Heart left ventricle (tissue), 16 donors: Measurements from ENCODE around the gene IRAK2. TPM values are rescaled to one million over a fixed set of nuclear protein-coding genes. Genes with fewer than 3 reads are reported as not detected.
A peak's percentile ranks its signal among the peaks of the same experiment; 100 is the strongest.

Experiments used
- ATAC-seq, 4 donors: fragments of 200-7000 bp; cut with Tn5 transposase; one replicate each; pipeline ENCODE4 v1.9.1; 2020 to 2022; ENCODE audit warnings: moderate library complexity in 4 of 4, mild to moderate bottlenecking in 3 of 4, moderate number of reproducible peaks in 1 of 4
- DNase-seq, 5 donors: peaks; one replicate each; pipeline ENCODE4 v3.0.0-alpha.2; 2020
- H3K27ac ChIP-seq, 12 donors: fragments of 200-600 bp; sonication (generic) in 4 of 12; one replicate each; pipeline versions ENCODE4 v1.5.0 to v1.8.0; 2016 to 2022; ENCODE audit warnings: mild to moderate bottlenecking in 2 of 12
- H3K27me3 ChIP-seq, 9 donors: fragments of 200-600 bp; sonication (generic) in 2 of 9; one replicate each; pipeline versions ENCODE4 v1.5.1 to v1.8.0; 2016 to 2022; ENCODE audit warnings: mild to moderate bottlenecking in 3 of 9
- H3K36me3 ChIP-seq, 9 donors: fragments of 200-600 bp; sonication (generic) in 2 of 9; one replicate each; pipeline versions ENCODE4 v1.5.0 to v1.8.0; 2018 to 2022; ENCODE audit warnings: mild to moderate bottlenecking in 2 of 9
- H3K4me1 ChIP-seq, 12 donors: fragments of 200-600 bp; sonication (generic) in 4 of 12; one replicate each; pipeline versions ENCODE4 v1.5.0 to v1.8.0; 2016 to 2022; ENCODE audit warnings: mild to moderate bottlenecking in 3 of 12
- H3K4me3 ChIP-seq, 12 donors: fragments of 200-600 bp; sonication (generic) in 4 of 12; one replicate each; pipeline versions ENCODE4 v1.5.0 to v1.8.0; 2017 to 2022; ENCODE audit warnings: mild to moderate bottlenecking in 9 of 12, moderate library complexity in 4 of 12
- H3K9me3 ChIP-seq, 12 donors: fragments of 200-600 bp; sonication (generic) in 4 of 12; one replicate each; pipeline versions ENCODE4 v1.5.0 to v1.8.0; 2016 to 2022; ENCODE audit warnings: mild to moderate bottlenecking in 1 of 12
- POLR2A ChIP-seq, 2 donors: fragments of 450-650 bp; IDR thresholded peaks; one replicate each; pipeline ENCODE4 v1.6.1; 2017; ENCODE audit warnings: antibody characterized with exemption in 2 of 2, mild to moderate bottlenecking in 2 of 2, moderate library complexity in 2 of 2
- WGBS, 4 donors: extraction: QIAGEN DNeasy Blood & Tissue Kit in 2 of 4; methylation state at CpG; one replicate each; pipeline versions ENCODE4 v1.1.5 to v1.1.7; 2013 to 2018; 5-methylcytosine and 5-hydroxymethylcytosine counted together
- intact Hi-C, 10 donors: fragments of 100-400 bp; cut with DNase I; formaldehyde crosslinking; loops; one replicate each; pipeline versions ENCODE4 v1.11.1 to v1.14.2; 2022
- polyA plus RNA-seq, 2 donors: library from polyadenylated mRNA; stranded (reverse); fragments of 200-250 nt; gene quantifications; one replicate each; pipeline ENCODE4 v1.2.3, GENCODE V29; 2013
- total RNA-seq, 9 donors: library from RNA; depleted of rRNA in 2 of 9; stranded (reverse); fragments of >200 nt in 2 of 9; fragmentation: NEBNext Ultra II Directional in 3 of 9; extraction: Animal tissue kit (Norgen Biotek cat#: 25700) in 3 of 9; gene quantifications; one replicate each; pipeline versions ENCODE4 v1.1.0 to v1.2.4, GENCODE V29; 2016 to 2023
- TF ChIP-seq, protein P1 (sequence below), 12 donors: fragments of 200-600 bp; sonication (generic) in 4 of 12; IDR thresholded peaks; one replicate each; pipeline versions ENCODE4 v1.5.0 to v1.8.0; 2018 to 2022; ENCODE audit warnings: antibody characterized with exemption in 12 of 12, mild to moderate bottlenecking in 5 of 12
- donor health status: ischemic (EF 13 %, LVEDD 7.1; RV severe dilation, severe dysfunction).
- donor health status: healthy with polysubstance abuse.
- donor health status: DM: no; HTN: yes; CAD: no.
- donor health status: DM: no; HTN: no; CAD: no.
- donor health status: ischemic (EF 25% LVEDD 6.9; RV normal size, moderate dysfunction).
- donor health status: ischemic (EF 25% LVEDD 5.7; RV mildly dilated, moderate dysfunction).
- donor health status: healthy.
- donor health status: DM: yes; HTN: yes; CAD: no.
- donor health status: ischemic (EF 35%, LVEDD 5.7; RV mildly dilated, moderate dysfunction).
- donor health status: nonischemic (EF 11% LVEDD 7.7; RV severe dilation, severe dysfunction).
- donor health status: DM: yes; HTN: yes; CAD: no.
- donor health status: PGD.
- donor health status: ischemic (EF 29% LVEDD 5.4; RV normal size, mild dysfunction).
- donor health status: nonischemic (EF 23%, LVEDD 6.1; RV moderate dilation, normal function).

The IRAK2 gene
- total and polyA plus RNA-seq, 11 donors: 0.46 to 6.3 (median 1.4) TPM

DNA sequence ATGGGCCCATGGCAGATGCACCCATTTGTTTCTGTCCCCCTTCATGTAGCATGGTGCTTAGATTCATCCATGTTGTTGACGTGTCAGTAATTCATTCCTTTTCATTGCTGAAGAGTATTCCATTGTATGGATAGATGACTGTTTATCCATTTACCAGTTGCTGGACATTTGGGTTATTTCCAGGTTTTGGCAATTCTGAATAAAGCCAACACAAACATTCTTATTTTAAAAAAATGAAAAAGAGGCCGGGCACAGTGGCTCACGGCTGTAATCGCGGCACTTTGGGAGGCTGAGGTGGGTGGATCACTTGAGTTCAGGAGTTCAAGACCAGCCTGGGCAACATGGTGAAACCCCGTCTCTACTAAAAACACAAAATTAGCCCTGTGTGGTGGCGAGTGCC is 64.9 kb downstream of the IRAK2 start:
- Histone ChIP-seq H3K4me3 (no peak overlapping the region), H3K27me3 (no peaks in the 10 kb centered on the region), H3K4me1 (peaks cover 0 to 26% (median 4%) of the 10 kb centered on the region in 12 donors), H3K9me3 (no peaks in the 10 kb centered on the region), H3K27ac (peak overlapping the region in 1 of 12 donors; percentile 75), H3K36me3 (peaks cover 0 to 16% (median 0%) of the 10 kb centered on the region in 9 donors)
- DNase-seq (no peak), ATAC-seq (no peak)
- no peak for TF ChIP-seq POLR2A (IDR thresholded peaks at IDR 0.05)
- TF ChIP-seq, protein P1, sequence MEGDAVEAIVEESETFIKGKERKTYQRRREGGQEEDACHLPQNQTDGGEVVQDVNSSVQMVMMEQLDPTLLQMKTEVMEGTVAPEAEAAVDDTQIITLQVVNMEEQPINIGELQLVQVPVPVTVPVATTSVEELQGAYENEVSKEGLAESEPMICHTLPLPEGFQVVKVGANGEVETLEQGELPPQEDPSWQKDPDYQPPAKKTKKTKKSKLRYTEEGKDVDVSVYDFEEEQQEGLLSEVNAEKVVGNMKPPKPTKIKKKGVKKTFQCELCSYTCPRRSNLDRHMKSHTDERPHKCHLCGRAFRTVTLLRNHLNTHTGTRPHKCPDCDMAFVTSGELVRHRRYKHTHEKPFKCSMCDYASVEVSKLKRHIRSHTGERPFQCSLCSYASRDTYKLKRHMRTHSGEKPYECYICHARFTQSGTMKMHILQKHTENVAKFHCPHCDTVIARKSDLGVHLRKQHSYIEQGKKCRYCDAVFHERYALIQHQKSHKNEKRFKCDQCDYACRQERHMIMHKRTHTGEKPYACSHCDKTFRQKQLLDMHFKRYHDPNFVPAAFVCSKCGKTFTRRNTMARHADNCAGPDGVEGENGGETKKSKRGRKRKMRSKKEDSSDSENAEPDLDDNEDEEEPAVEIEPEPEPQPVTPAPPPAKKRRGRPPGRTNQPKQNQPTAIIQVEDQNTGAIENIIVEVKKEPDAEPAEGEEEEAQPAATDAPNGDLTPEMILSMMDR (IDR thresholded peaks at IDR 0.05): no peak
- 84 to 95% (median 91%) methylated on average over 7 of the region's 7 CpGs for WGBS, 4 donors
- intact Hi-C loops: loop anchor here in 4 of 10 donors (5.0 to 10.0 kb wide), 3 partner anchors 65 to 297 kb away; partner anchors contain the start of genes CRELD1 (in 3 of the 4) and IRAK2 (in 1 of the 4)

DNA sequence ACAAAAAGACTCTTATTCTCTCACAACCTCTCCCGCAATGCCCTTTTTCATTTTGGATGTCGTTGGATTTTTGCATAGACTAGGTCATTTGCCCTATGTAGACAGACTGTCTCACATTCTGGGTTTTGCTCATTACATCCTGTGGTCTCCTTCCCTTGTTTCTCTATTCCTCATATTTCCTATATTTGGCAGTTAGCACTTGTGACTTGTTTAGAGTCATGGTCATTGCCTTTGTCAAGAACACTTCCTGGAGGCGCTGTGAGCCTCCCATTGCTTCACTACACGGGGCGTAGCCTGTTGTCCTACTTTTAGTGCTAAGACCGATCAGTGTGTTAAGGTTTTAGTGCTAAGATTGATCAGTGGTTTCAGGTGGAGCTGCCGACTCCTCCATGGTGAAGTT is 67.4 kb downstream of the IRAK2 start:
- H3K4me3 ChIP-seq: no peak overlapping the region
- DNase-seq: no peak
- H3K27me3 ChIP-seq: no peaks in the 10 kb centered on the region
- intact Hi-C loops: no loop called here
- H3K36me3 ChIP-seq: peaks cover 0 to 27% (median 4%) of the 10 kb centered on the region in 9 donors
- TF ChIP-seq, protein P1 (IDR thresholded peaks at IDR 0.05): no peak
- TF ChIP-seq POLR2A (IDR thresholded peaks at IDR 0.05): no peak
- 78 to 88% (median 83%) methylated on average over 7 of the region's 7 CpGs for WGBS, 4 donors
- ATAC-seq: peak in 3 of 4 donors; percentile 47 to 71 (median 62)
- peaks cover 0 to 15% (median 0%) of the 10 kb centered on the region in 12 donors for H3K4me1 ChIP-seq
- H3K27ac ChIP-seq: peak overlapping the region in 1 of 12 donors; percentile 75
- H3K9me3 ChIP-seq: no peaks in the 10 kb centered on the region

DNA sequence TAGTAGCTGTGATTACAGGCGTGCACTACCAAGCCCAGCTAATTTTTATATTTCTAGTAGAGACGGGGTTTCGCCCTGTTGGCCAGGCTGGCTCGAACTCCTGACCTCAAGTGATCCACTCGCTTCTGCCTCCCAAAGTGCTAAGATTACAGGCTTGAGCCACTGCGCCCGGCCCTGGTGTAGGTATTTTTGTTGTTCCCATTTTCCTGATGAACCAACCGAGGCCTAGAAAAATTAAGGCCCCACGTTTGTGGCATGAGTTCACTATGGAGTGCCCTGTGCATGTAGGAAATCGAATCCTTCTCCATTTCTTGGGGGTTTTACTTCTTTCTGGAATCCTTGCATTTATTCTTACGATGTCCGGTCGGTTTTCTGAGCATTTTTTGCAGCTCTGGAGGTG is 69.3 kb downstream of the IRAK2 start:
- intact Hi-C loops: no loop called here
- Histone ChIP-seq H3K27me3 (no peaks in the 10 kb centered on the region), H3K36me3 (peaks cover 0 to 28% (median 7%) of the 10 kb centered on the region in 9 donors), H3K27ac (no peak overlapping the region), H3K4me1 (peaks cover 0 to 9% (median 0%) of the 10 kb centered on the region in 12 donors), H3K4me3 (no peak overlapping the region), H3K9me3 (no peaks in the 10 kb centered on the region)
- WGBS, 4 donors: 93 to 95% (median 94%) methylated on average over 13 of the region's 13 CpGs
- TF ChIP-seq, protein P1 (IDR thresholded peaks at IDR 0.05): no peak
- TF ChIP-seq POLR2A (IDR thresholded peaks at IDR 0.05): no peak
- no peak for DNase-seq
- ATAC-seq: no peak

DNA sequence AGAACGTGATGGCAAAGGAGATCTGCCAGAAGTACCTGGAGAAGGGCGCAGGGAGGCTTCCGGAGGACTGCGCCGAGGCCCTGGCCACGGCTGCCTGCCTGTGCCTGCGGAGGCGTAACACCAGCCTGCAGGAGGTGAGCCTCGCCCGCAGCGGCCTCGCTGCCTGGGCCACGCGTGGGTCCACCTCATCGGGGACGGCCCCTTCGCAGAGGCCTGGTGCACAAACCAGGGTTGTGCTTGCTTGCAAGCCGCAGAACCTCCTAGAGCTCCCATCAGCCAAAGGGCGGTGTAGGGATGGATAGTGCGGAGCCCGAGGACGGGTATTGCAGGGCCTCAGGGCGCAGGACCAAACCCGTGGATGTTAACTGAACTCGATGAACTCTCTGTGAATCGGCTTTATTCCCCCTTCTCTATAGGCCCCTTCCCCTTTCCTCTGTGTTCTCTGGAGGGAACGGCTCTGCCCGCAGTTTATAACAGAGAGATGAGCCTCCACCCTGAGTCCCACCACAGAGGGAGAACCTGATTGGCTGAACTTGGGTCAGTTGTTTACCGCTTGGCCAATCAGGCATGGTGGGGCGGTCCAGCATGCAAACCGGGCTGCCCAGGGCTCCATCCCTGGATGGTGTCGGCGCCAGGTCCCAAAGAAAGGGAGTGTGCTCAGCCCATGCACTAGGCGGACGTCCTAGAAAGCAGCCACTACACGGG is 70.0 kb downstream of the IRAK2 start:
- Histone ChIP-seq H3K9me3 (no peaks in the 10 kb centered on the region), H3K4me3 (no peak overlapping the region), H3K27me3 (no peaks in the 10 kb centered on the region), H3K36me3 (peaks cover 0 to 35% (median 9%) of the 10 kb centered on the region in 9 donors), H3K27ac (no peak overlapping the region), H3K4me1 (peaks cover 0 to 10% (median 0%) of the 10 kb centered on the region in 12 donors)
- DNase-seq (no peak), ATAC-seq (no peak)
- no peak for TF ChIP-seq POLR2A (IDR thresholded peaks at IDR 0.05)
- TF ChIP-seq, protein P1 (IDR thresholded peaks at IDR 0.05): no peak
- intact Hi-C loops: no loop called here
- 90 to 93% (median 93%) methylated on average over 22 to 36 of the region's 36 CpGs for WGBS, 4 donors
